NCI-H460 (cell line): ENCODE measurements around the gene SAT2. TPM values are rescaled to one million over a fixed set of nuclear protein-coding genes. Genes with fewer than 3 reads are reported as not detected.
A peak's percentile ranks its signal among the peaks of the same experiment; 100 is the strongest.
"Not testable (repeated sequence)": the region's sequence is repeated elsewhere in the genome, so short reads cannot be mapped to it uniquely, and the experiment has no call there.

ENCODE experiments used
- DNase-seq: peaks from one replicate; pipeline ENCODE4 v3.0.0-alpha.2; 2016; ENCODE audit warnings: low read depth; ENCODE audit errors: extremely low read depth
- polyA plus RNA-seq: library from polyadenylated mRNA; depleted of rRNA; stranded (reverse); fragments of >200 nt; gene quantifications from 2 replicates; pipeline ENCODE4 v1.2.3, GENCODE V29; 2014; cell fraction: nucleus; rRNA removed
- total RNA-seq: library from RNA; depleted of rRNA; stranded (reverse); fragments of >200 nt; shearing (Covaris generic); gene quantifications from 2 replicates; pipeline ENCODE4 v1.2.3, GENCODE V29; 2014; rRNA removed

The SAT2 gene
- 51.5 and 53.9 TPM in 2 replicates for total RNA-seq
- 35.9 and 45.8 TPM in 2 replicates for polyA plus RNA-seq

- peak; percentile 93 for DNase-seq
Observed at GRCh38 chr17:7627250-7628121, at the start of gene SAT2. TSS of gene SAT2 (minus strand) at chr17:7627821. CDS start at chr17:7627635, 186 bp downstream.

- DNase-seq, result no peak
Observed at GRCh38 chr17:7676533-7676932, 48.9 kb upstream of the SAT2 start.

- no peak for DNase-seq
Observed at GRCh38 chr17:7674934-7675333, 47.3 kb upstream of the SAT2 start.

- DNase-seq, result peak; percentile 12
Observed at GRCh38 chr17:7673239-7673638, 45.6 kb upstream of the SAT2 start.

GRCh38 chr17:7668482-7668881 is 40.9 kb upstream of the SAT2 start:
- no peak for DNase-seq

GRCh38 chr17:7667656-7668406 is 40.2 kb upstream of the SAT2 start:
- no peak for DNase-seq

- DNase-seq, result no peak
Observed at GRCh38 chr17:7656958-7657609, 29.5 kb upstream of the SAT2 start.

GRCh38 chr17:7655541-7655840 is 27.9 kb upstream of the SAT2 start:
- DNase-seq, result no peak

- DNase-seq, result no peak
Observed at GRCh38 chr17:7654832-7655540, 27.4 kb upstream of the SAT2 start.

GRCh38 chr17:7652388-7653356 is 25.1 kb upstream of the SAT2 start:
- no peak for DNase-seq

- DNase-seq, result no peak
Observed at GRCh38 chr17:7651665-7652387, 24.2 kb upstream of the SAT2 start.

GRCh38 chr17:7651097-7651664 is 23.6 kb upstream of the SAT2 start:
- no peak for DNase-seq

GRCh38 chr17:7650509-7651096 is 23.0 kb upstream of the SAT2 start, which contains the start of gene ATP1B2:
TSS of gene ATP1B2 (plus strand) at chr17:7650926. CDS start at chr17:7651519, 593 bp downstream.
- DNase-seq, result peak; percentile 46

GRCh38 chr17:7647018-7647417 is 19.4 kb upstream of the SAT2 start:
- DNase-seq, result no peak

- no peak for DNase-seq
Observed at GRCh38 chr17:7646457-7646856, 18.8 kb upstream of the SAT2 start.

- no peak for DNase-seq
Observed at GRCh38 chr17:7644775-7645174, 17.2 kb upstream of the SAT2 start.

GRCh38 chr17:7641635-7642034 is 14.0 kb upstream of the SAT2 start:
- not testable (repeated sequence) for DNase-seq

GRCh38 chr17:7640783-7641182 is 13.2 kb upstream of the SAT2 start:
- DNase-seq, result no peak
